DOHH2 (cell line): Measurements from ENCODE around the gene TOGARAM2.

ENCODE experiments used
- CTCF ChIP-seq: fragments of 200-600 bp; sonication (generic); IDR thresholded peaks from one replicate; pipeline ENCODE4 v1.5.1; 2014; ENCODE audit warnings: antibody characterized with exemption, mild to moderate bottlenecking, low read depth, low read length; ENCODE audit not compliant: poor library complexity, severe bottlenecking
- EZH2phosphoT487 ChIP-seq: fragments of 200-600 bp; sonication (generic); IDR thresholded peaks from 2 replicates; pipeline ENCODE4 v1.6.1; 2017; ENCODE audit warnings: borderline replicate concordance, mild to moderate bottlenecking, antibody characterized with exemption, low read length, moderate library complexity, mixed read lengths

GRCh38 chr2:29080886-29081743, 100.0 kb downstream of the TOGARAM2 start:
- TF ChIP-seq EZH2phosphoT487 (no peak), CTCF (no peak)
